HFF-Myc (cell line): ENCODE measurements around the gene NELFE.

Experiments used
- DNase-seq: peaks from one replicate; pipeline ENCODE4 v3.0.0-alpha.2; 2011; ENCODE audit warnings: low read depth; ENCODE audit errors: extremely low read depth
- H3K4me3 ChIP-seq: replicated peaks from 2 replicates; pipeline ENCODE4 v1.5.1; 2011; ENCODE audit warnings: low read depth, mild to moderate bottlenecking, control low read depth, low read length
- TF ChIP-seq, protein P1 (sequence below): IDR thresholded peaks from 2 replicates; pipeline ENCODE4 v1.5.1; 2012; ENCODE audit warnings: mild to moderate bottlenecking, low read depth, low read length, control low read depth; ENCODE audit errors: missing control alignments

The NELFE gene

DNA sequence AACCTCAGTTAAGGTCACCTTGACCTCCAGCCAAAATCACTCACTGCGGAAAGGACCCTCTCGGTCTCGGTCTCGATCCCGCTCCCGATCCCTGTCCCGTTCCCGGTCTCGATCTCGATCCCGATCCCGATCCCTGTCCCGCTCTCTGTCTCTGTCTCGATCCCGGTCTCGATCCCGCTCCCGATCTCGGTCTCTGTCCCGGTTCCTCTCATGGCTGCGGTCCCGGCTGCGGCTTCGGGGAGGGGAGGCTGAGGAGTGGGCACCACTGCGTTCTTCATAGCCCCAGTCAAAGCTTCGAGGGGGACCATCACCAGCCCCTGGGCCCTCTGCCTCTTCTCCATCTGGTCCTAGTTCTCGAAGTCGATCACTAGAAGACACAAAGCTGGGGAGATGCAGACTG, 4.3 kb downstream of the NELFE start:
- no peak for DNase-seq
- TF ChIP-seq, protein P1, sequence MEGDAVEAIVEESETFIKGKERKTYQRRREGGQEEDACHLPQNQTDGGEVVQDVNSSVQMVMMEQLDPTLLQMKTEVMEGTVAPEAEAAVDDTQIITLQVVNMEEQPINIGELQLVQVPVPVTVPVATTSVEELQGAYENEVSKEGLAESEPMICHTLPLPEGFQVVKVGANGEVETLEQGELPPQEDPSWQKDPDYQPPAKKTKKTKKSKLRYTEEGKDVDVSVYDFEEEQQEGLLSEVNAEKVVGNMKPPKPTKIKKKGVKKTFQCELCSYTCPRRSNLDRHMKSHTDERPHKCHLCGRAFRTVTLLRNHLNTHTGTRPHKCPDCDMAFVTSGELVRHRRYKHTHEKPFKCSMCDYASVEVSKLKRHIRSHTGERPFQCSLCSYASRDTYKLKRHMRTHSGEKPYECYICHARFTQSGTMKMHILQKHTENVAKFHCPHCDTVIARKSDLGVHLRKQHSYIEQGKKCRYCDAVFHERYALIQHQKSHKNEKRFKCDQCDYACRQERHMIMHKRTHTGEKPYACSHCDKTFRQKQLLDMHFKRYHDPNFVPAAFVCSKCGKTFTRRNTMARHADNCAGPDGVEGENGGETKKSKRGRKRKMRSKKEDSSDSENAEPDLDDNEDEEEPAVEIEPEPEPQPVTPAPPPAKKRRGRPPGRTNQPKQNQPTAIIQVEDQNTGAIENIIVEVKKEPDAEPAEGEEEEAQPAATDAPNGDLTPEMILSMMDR: no peak

DNA sequence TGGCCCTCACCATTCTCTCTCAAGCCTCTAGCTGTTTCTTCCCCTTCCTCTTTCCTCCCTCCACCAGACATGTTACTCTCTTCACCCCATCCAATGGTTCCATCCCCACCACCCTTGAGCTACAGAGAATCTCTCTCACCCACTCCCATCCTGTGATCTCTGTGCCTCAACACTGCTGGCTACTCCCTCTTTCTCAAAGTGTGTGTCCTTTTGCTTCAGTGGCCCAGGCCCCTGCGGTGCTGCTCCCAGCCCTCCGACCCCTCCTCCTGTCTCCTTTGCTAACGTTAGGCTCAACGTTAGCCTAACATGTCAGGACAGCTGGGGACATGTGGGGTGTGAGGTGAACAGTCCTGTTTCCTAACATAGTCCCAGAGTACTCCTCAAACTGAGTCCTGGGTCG, 5.9 kb downstream of the NELFE start:
- TF ChIP-seq, protein P1: no peak
- DNase-seq: no peak
- H3K4me3 ChIP-seq: no peak overlapping the region

More for the DNA sequence above, 4.3 kb downstream of the NELFE start:
- no peak overlapping the region for H3K4me3 ChIP-seq

DNA sequence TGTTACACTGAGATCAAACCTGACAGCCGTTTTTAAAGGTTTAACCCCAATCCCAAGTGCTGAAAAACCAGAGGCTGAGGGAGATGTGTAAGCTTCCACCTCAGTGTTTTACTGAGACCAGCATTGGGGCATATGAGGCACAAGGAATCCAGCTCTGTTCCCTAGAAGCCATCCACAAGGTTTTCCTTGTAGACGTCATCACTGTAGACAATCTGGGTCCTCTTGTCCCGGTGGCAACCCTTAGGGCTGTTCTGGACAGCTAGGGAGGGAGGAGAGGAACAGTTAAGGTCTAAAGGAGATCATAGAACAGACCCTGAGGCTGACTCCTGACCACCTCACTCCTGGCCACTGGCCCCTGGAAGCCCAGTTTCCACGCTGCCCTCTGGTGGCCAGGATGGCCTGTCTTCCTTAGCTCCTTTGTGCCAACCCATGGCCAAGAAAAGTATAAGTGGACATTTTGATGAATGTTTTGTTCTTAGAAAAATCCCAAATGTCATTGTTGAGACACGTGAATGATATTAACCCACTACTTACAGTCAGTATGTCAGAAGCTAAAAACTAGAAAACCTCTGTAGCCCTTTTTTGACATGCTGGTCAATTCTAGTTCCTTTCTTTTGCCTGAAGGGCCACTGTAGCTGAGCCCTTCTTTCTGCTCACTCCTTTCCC, 6.5 kb downstream of the NELFE start:
- no peak for DNase-seq
- no peak overlapping the region for H3K4me3 ChIP-seq
- TF ChIP-seq, protein P1: peak; percentile 85

DNA sequence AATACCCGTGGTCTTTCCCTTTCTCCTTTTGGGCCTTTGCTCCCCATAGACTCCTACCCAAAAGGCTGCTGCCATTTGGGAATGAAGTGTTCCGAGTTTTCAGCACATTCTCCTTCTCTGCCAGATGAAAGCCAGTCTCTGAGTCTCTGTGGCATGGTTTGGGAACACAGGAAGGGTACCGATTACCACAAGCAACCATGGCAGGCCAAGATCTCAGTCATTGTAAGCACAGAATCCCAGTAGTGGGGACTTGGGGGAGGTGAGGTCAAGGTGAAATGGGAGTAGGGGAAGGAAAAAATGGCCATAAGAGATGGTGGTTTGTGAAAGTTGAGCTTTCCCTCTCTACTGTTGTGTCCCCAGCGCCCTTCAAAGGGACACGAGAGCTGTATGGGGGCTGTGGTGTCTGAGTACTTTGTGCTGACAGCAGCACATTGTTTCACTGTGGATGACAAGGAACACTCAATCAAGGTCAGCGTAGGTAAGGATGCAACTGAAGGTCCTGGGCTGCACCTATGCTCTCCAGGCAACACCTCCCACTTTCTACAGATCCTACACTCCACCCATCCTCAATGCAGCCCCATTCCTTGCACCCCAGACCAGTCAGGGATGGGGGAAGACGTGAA, 8.7 kb downstream of the NELFE start:
- TF ChIP-seq, protein P1: no peak
- DNase-seq: no peak
- no peak overlapping the region for H3K4me3 ChIP-seq

DNA sequence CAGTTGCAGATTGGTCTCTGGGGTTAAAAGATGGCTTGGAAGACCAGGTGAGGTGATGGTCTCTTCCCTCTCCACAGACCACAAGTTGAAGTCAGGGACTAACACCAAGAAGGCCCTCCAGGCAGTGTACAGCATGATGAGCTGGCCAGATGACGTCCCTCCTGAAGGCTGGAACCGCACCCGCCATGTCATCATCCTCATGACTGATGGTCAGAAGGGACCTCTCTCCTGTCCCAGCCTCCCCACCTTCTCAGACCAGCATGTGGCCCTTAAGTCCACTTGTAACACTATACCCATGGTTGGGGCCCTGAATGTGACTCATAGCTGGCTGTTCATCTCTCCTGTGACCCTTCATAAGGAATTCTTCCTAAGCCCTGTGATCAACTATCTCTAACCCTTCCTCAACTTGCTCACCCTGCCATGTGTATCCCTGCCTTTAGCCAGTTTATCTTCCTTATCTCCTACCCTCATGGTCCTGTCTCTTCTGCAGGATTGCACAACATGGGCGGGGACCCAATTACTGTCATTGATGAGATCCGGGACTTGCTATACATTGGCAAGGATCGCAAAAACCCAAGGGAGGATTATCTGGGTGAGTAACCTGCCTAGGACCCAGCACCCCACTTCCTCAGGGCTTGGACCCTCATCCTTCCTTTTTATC, 9.9 kb downstream of the NELFE start:
- no peak overlapping the region for H3K4me3 ChIP-seq
- TF ChIP-seq, protein P1: no peak
- no peak for DNase-seq

DNA sequence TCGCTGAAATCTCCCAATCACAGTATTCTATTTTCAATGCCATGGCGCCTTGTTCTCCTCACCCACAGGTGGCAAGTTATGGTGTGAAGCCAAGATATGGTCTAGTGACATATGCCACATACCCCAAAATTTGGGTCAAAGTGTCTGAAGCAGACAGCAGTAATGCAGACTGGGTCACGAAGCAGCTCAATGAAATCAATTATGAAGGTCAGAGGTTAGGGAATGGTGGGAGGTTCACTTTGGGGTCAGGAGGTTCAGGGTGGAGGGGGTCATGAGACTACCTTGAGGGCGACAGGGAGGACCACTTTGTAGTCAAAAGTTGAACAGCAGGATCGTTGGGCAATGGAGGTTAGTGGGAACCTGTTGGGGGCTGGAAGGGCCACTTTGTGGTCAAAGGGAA, 10.5 kb downstream of the NELFE start:
- no peak for DNase-seq
- TF ChIP-seq, protein P1: no peak
- H3K4me3 ChIP-seq: no peak overlapping the region
